IMR-90 (cell line): ENCODE measurements around the gene STAB1. TPM values are rescaled to one million over a fixed set of nuclear protein-coding genes. Genes with fewer than 3 reads are reported as not detected.

Experiments
- ATAC-seq: fragments of 200-7000 bp; cut with Tn5 transposase; 2 replicates; pipeline ENCODE4 v1.9.1; 2020; ENCODE audit warnings: low read depth, mild to moderate bottlenecking, moderate library complexity
- BruUV-seq: library from RNA; stranded (reverse); fragments of 400-500 nt; replicated peaks from 2 replicates; lab custom pipeline; 2021; lab: Mats Ljungman, UMichigan
- CTCF ChIA-PET: fragments of 300-600 bp; formaldehyde crosslinking; extraction: SDS; loops from one replicate; lab custom pipeline; 2021; ENCODE audit warnings: antibody characterized with exemption; lab: Yijun Ruan, JAX
- POLR2A ChIA-PET: fragments of 300-600 bp; sonication (Branson Sonifier 250); formaldehyde crosslinking; loops from one replicate; lab custom pipeline; 2022; ENCODE audit warnings: antibody characterized with exemption; ENCODE audit not compliant: unreplicated experiment; lab: Charles Lee
- DNase-seq: peaks from one replicate; pipeline ENCODE4 v3.0.0; 2013
- H2AFZ ChIP-seq: replicated peaks from 2 replicates; pipeline ENCODE3; 2013; ENCODE audit warnings: low read length, mild to moderate bottlenecking; ENCODE audit not compliant: poor library complexity
- H2AK5ac ChIP-seq: 2 replicates; pipeline ENCODE4 v1.6.1; 2013; ENCODE audit warnings: low read depth, low read length, inconsistent platforms
- H2AK9ac ChIP-seq: replicated peaks from 2 replicates; pipeline ENCODE3; 2013; ENCODE audit warnings: mild to moderate bottlenecking, low read depth, low read length, moderate library complexity; ENCODE audit not compliant: poor library complexity
- H2BK120ac ChIP-seq: 2 replicates; pipeline ENCODE4 v1.6.1; 2013; ENCODE audit warnings: low read depth, low read length, inconsistent platforms
- H2BK15ac ChIP-seq: 3 replicates; pipeline ENCODE4 v1.6.1; 2013; ENCODE audit warnings: low read depth, low read length, inconsistent platforms
- H2BK20ac ChIP-seq: 2 replicates; pipeline ENCODE4 v1.6.1; 2013; ENCODE audit warnings: low read depth, mild to moderate bottlenecking, inconsistent platforms, low read length, moderate library complexity
- H2BK5ac ChIP-seq: 2 replicates; pipeline ENCODE4 v1.6.1; 2013; ENCODE audit warnings: mild to moderate bottlenecking, low read depth, low read length, inconsistent platforms; ENCODE audit not compliant: poor library complexity, severe bottlenecking
- H3K14ac ChIP-seq: replicated peaks from 2 replicates; pipeline ENCODE4 v1.6.1; 2013; ENCODE audit warnings: low read depth, low read length, inconsistent platforms
- H3K18ac ChIP-seq: 2 replicates; pipeline ENCODE4 v1.6.1; 2013; ENCODE audit warnings: low read depth, low read length, control low read depth
- H3K23ac ChIP-seq: 2 replicates; pipeline ENCODE4 v1.6.1; 2013; ENCODE audit warnings: low read depth, low read length, inconsistent platforms
- H3K27ac ChIP-seq: 2 replicates; pipeline ENCODE4 v1.5.1; 2013; ENCODE audit warnings: mild to moderate bottlenecking, control low read depth, low read length; ENCODE audit not compliant: insufficient read depth
- H3K27me3 ChIP-seq: 2 replicates; pipeline ENCODE4 v1.6.1; 2013; ENCODE audit warnings: low read length; ENCODE audit not compliant: control insufficient read depth, insufficient read depth
- H3K36me3 ChIP-seq: 2 replicates; pipeline ENCODE4 v1.6.1; 2013; ENCODE audit warnings: low read length, mixed read lengths; ENCODE audit not compliant: control insufficient read depth, insufficient read depth
- H3K4ac ChIP-seq: 2 replicates; pipeline ENCODE4 v1.6.1; 2013; ENCODE audit warnings: low read depth, low read length, inconsistent platforms
- H3K4me1 ChIP-seq: 2 replicates; pipeline ENCODE4 v1.6.1; 2013; ENCODE audit warnings: low read length, mixed read lengths; ENCODE audit not compliant: control insufficient read depth, insufficient read depth
- H3K4me2 ChIP-seq: 2 replicates; pipeline ENCODE4 v1.6.1; 2013; ENCODE audit warnings: low read depth, mild to moderate bottlenecking, control low read depth, low read length, moderate library complexity
- H3K4me3 ChIP-seq: 2 replicates; pipeline ENCODE4 v1.5.1; 2013; ENCODE audit warnings: low read depth, mild to moderate bottlenecking, control low read depth, low read length, moderate library complexity; ENCODE audit not compliant: insufficient read depth
- H3K56ac ChIP-seq: 2 replicates; pipeline ENCODE4 v1.6.1; 2013; ENCODE audit warnings: low read length, inconsistent platforms; ENCODE audit not compliant: insufficient read depth; ENCODE audit errors: extremely low read depth
- H3K79me1 ChIP-seq, 2 experiments: 2 replicates each; pipeline ENCODE4 v1.6.1; 2013; ENCODE audit warnings: low read length in 2 of 2, inconsistent platforms in 1 of 2, low read depth in 1 of 2
- H3K9ac ChIP-seq: 2 replicates; pipeline ENCODE4 v1.6.1; 2013; ENCODE audit warnings: low read depth, low read length, control low read depth
- H3K9me1 ChIP-seq: 2 replicates; pipeline ENCODE4 v1.6.1; 2013; ENCODE audit warnings: low read length, inconsistent platforms; ENCODE audit not compliant: insufficient read depth
- H3K9me3 ChIP-seq: 2 replicates; pipeline ENCODE4 v1.6.1; 2013; ENCODE audit warnings: low read length; ENCODE audit not compliant: control insufficient read depth, insufficient read depth
- H4K20me1 ChIP-seq: 2 replicates; pipeline ENCODE4 v1.6.1; 2013; ENCODE audit warnings: low read length, inconsistent platforms; ENCODE audit not compliant: insufficient read depth
- H4K5ac ChIP-seq: 2 replicates; pipeline ENCODE4 v1.6.1; 2013; ENCODE audit warnings: mild to moderate bottlenecking, low read depth, low read length, control low read depth
- H4K8ac ChIP-seq, 2 experiments: 2 replicates each; pipeline ENCODE4 v1.6.1; 2013; ENCODE audit warnings: low read depth in 2 of 2, low read length in 2 of 2, control low read depth in 1 of 2, inconsistent platforms in 1 of 2
- H4K91ac ChIP-seq: 2 replicates; pipeline ENCODE4 v1.6.1; 2013; ENCODE audit warnings: low read depth, low read length, inconsistent platforms; ENCODE audit not compliant: insufficient read depth
- BHLHE40 ChIP-seq: fragments of 150-350 bp; IDR thresholded peaks from 2 replicates; pipeline ENCODE4 v1.6.1; 2016; ENCODE audit warnings: mild to moderate bottlenecking, low read depth, low read length
- CEBPB ChIP-seq: IDR thresholded peaks from 2 replicates; pipeline ENCODE4 v1.6.1; 2012; ENCODE audit warnings: low read depth, low read length, improper control_type of control experiment
- CHD1 ChIP-seq: IDR thresholded peaks from 2 replicates; pipeline ENCODE4 v1.6.1; 2012; ENCODE audit warnings: low read depth, low read length, improper control_type of control experiment
- ELK1 ChIP-seq: fragments of 150-350 bp; IDR thresholded peaks from 2 replicates; pipeline ENCODE4 v1.6.1; 2016; ENCODE audit warnings: low read depth, mild to moderate bottlenecking, low read length, moderate library complexity, borderline replicate concordance
- FOS ChIP-seq: fragments of 150-350 bp; IDR thresholded peaks from 2 replicates; pipeline ENCODE4 v1.6.1; 2016; ENCODE audit warnings: low read depth, low read length
- MAFK ChIP-seq: IDR thresholded peaks from 2 replicates; pipeline ENCODE4 v1.6.1; 2012; ENCODE audit warnings: low read depth, low read length, improper control_type of control experiment
- MXI1 ChIP-seq: IDR thresholded peaks from 2 replicates; pipeline ENCODE4 v1.6.1; 2012; ENCODE audit warnings: low read depth, mild to moderate bottlenecking, low read length, moderate library complexity, borderline replicate concordance
- NFE2L2 ChIP-seq: fragments of 150-350 bp; IDR thresholded peaks from 2 replicates; pipeline ENCODE4 v1.6.1; 2016; ENCODE audit warnings: low read depth, mild to moderate bottlenecking, low read length
- POLR2A ChIP-seq: IDR thresholded peaks from 2 replicates; pipeline ENCODE4 v1.6.1; 2012; ENCODE audit warnings: mild to moderate bottlenecking, low read depth, low read length
- RAD21 ChIP-seq: IDR thresholded peaks from 2 replicates; pipeline ENCODE4 v1.6.1; 2012; ENCODE audit warnings: low read length, improper control_type of control experiment
- RCOR1 ChIP-seq: IDR thresholded peaks from 2 replicates; pipeline ENCODE4 v1.6.1; 2012; ENCODE audit warnings: mild to moderate bottlenecking, low read length, improper control_type of control experiment; ENCODE audit not compliant: insufficient replicate concordance
- RFX5 ChIP-seq: IDR thresholded peaks from 2 replicates; pipeline ENCODE4 v1.8.0; 2012; ENCODE audit warnings: low read depth, mild to moderate bottlenecking, low read length, moderate library complexity
- WGBS, 2 experiments: methylation state at CpG; one replicate each; pipeline versions ENCODE4 v1.1.5 to v1.1.7; 2013; ENCODE audit warnings: missing lambda C conversion rate in 2 of 2; ENCODE audit not compliant: insufficient read length in 1 of 2; ENCODE audit errors: extremely low coverage in 2 of 2; 5-methylcytosine and 5-hydroxymethylcytosine counted together
- dilution Hi-C: fragments of 300-500 bp; cut with HindIII; formaldehyde crosslinking; loops from one replicate; pipeline ENCODE4 v1.14.3; 2018; ENCODE audit warnings: low sequenced_read_pairs; ENCODE audit not compliant: unreplicated experiment
- in situ Hi-C: fragments of 300-500 bp; cut with MboI; formaldehyde crosslinking; loops from 3 replicates; pipeline ENCODE4 v1.14.3; 2019; ENCODE audit warnings: low sequenced_read_pairs, inconsistent platforms, mixed read lengths
- intact Hi-C: fragments of 100-400 bp; cut with micrococcal nuclease; formaldehyde crosslinking; loops from 2 replicates; pipeline ENCODE4 v1.10.0; 2022
- polyA plus RNA-seq, 3 experiments: library from polyadenylated mRNA; depleted of rRNA; stranded (reverse); fragments of >200 nt; gene quantifications; 2 replicates each; pipeline ENCODE4 v1.2.3, GENCODE V29; 2012; ENCODE audit warnings: low replicate concordance in 1 of 3
- total RNA-seq: library from RNA; depleted of rRNA; stranded (reverse); fragments of >200 nt; gene quantifications from 2 replicates; pipeline ENCODE4 v1.2.3, GENCODE V29; 2012
- TF ChIP-seq, protein P1 (sequence below): fragments of 150-350 bp; IDR thresholded peaks from 2 replicates; pipeline ENCODE4 v1.6.1; 2017; ENCODE audit warnings: mild to moderate bottlenecking, antibody characterized with exemption, low read length, low read depth

The STAB1 gene
- total and polyA plus RNA-seq, 2 of the 4 experiments (the other 2 are of a cell fraction): not detected

- no peak for TF ChIP-seq POLR2A
Measured at GRCh38 chr3:52521881-52522650, 26.9 kb downstream of the STAB1 start (continued).

DNA sequence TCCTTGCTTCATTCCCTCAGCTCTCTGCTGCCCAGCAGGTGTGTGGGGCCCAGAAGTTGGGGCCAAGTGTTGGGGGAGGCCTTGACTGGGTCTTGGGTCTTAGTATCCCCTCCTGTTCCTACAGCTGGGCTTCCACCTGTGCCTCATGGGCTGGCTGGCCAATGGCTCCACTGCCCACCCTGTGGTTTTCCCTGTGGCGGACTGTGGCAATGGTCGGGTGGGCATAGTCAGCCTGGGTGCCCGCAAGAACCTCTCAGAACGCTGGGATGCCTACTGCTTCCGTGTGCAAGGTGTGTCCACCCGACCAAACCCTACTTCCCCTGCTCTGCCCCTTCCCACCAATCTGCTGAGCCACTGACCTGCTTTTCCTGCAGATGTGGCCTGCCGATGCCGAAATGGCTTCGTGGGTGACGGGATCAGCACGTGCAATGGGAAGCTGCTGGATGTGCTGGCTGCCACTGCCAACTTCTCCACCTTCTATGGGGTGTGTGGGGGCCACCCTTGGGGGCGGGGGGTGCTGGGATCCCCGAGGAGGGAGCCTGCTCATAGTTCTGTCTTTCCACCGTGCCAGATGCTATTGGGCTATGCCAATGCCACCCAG, 27.6 kb downstream of the STAB1 start:
- 96% methylated on average over 4 of the region's 14 CpGs; no CpG with 5 or more reads in 1 of the 2 experiments for WGBS, 2 experiments
- Histone ChIP-seq H2AK9ac (no peak overlapping the region), H2BK20ac (no peak overlapping the region), H3K9me3 (no peaks in the 10 kb centered on the region), H4K20me1 (peaks cover 10% of the 10 kb centered on the region), H3K14ac (no peak overlapping the region), H3K79me1 (peaks cover 0 to 24% of the 10 kb centered on the region in 2 experiments; a peak in 3 of 4 replicates), H3K4me1 (peaks cover 2% of the 10 kb centered on the region; the same call in 1 of the 2 replicates), H3K4ac (no peak overlapping the region), H3K9me1 (peaks cover 11% of the 10 kb centered on the region), H2AK5ac (no peak overlapping the region), H3K4me2 (no peak overlapping the region), H3K56ac (no peak overlapping the region), H3K36me3 (peaks cover 43% of the 10 kb centered on the region), H3K27ac (no peak overlapping the region), H3K23ac (no peak overlapping the region), H3K9ac (no peak overlapping the region), H4K91ac (no peak overlapping the region), H3K27me3 (no peaks in the 10 kb centered on the region; the same call in 1 of the 2 replicates), H2AFZ (no peak overlapping the region), H4K5ac (no peak overlapping the region), H3K4me3 (no peak overlapping the region), H2BK5ac (no peak overlapping the region), H2BK15ac (no peak overlapping the region), H2BK120ac (no peak overlapping the region), H3K18ac (no peak overlapping the region), H4K8ac (no peak overlapping the region)
- ChIA-PET CTCF (no interaction called here), POLR2A (no interaction called here)
- intact Hi-C loops (no loop called here), dilution Hi-C loops (no loop called here), in situ Hi-C loops (no loop called here)
- no peak for DNase-seq
- ATAC-seq: no peak
- no TSS peak for BruUV-seq
- TF ChIP-seq MXI1 (no peak), RAD21 (no peak), FOS (no peak), CHD1 (no peak), CEBPB (no peak), NFE2L2 (no peak), BHLHE40 (no peak), ELK1 (no peak), RCOR1 (no peak), RFX5 (no peak), POLR2A (no peak), MAFK (no peak)
- TF ChIP-seq, protein P1, sequence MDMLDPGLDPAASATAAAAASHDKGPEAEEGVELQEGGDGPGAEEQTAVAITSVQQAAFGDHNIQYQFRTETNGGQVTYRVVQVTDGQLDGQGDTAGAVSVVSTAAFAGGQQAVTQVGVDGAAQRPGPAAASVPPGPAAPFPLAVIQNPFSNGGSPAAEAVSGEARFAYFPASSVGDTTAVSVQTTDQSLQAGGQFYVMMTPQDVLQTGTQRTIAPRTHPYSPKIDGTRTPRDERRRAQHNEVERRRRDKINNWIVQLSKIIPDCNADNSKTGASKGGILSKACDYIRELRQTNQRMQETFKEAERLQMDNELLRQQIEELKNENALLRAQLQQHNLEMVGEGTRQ: no peak
